ENCODE data around the gene DLGAP1.

DNA sequence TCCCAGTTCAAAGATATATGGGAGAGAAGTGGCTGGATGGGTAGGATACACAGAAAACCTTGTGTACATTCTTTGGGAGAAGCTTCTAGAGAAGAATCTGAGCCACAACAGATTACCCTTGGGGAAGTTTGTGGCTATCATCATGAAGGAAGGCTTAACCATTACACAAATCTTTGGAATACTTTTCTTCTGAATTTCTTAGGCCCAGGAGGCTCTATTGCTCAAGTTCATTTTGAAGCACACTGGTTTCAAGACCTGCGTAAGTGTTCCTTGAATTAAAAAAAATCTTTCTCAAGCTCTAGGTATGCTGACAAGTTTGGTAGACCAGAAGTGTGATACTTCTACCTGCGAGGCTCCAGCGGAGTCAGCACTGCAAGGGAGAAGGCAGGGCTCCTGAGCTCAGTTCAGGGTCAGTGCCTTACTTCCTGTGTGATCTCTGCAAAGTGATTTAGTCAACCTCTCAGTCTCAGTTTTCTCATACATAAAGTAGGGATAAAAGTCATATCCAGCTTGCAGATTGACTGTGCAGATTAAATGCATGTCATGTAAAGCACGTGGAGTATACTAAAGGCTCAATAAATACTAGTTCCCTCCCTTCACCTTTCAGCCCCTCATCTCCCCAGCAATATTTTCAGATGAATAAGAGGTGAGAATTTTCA, 438.6 kb downstream of the DLGAP1 start:
- TF ChIP-seq CTCF (IDR thresholded peaks at IDR 0.05) (no peak), POLR2A (IDR thresholded peaks at IDR 0.05) (no peak)
